Thoracic aorta (tissue), 2 donors: Measurements from ENCODE around the gene OR6M1. TPM values are rescaled to one million over a fixed set of nuclear protein-coding genes. Genes with fewer than 3 reads are reported as not detected.

Source experiments
- ATAC-seq: fragments of 150-250 bp; one replicate; pipeline ENCODE4 v1.8.0; 2017; ENCODE audit warnings: low read depth; ENCODE audit not compliant: insufficient number of reproducible peaks, low FRiP score
- DNase-seq: peaks from one replicate; pipeline ENCODE4 v3.0.0-alpha.2; 2020; ENCODE audit warnings: low spot score
- H3K27ac ChIP-seq, 2 donors: fragments of 200-600 bp; sonication (generic); 1 replicate in 1 of 2; 2 replicates in 1 of 2; pipeline ENCODE4 v1.5.1; 2016; ENCODE audit warnings: mild to moderate bottlenecking in 2 of 2, moderate library complexity in 2 of 2
- H3K27me3 ChIP-seq: fragments of 200-600 bp; sonication (generic); replicated peaks from 2 replicates; pipeline ENCODE4 v1.6.0; 2016; ENCODE audit warnings: mild to moderate bottlenecking; ENCODE audit not compliant: insufficient read depth
- H3K36me3 ChIP-seq: fragments of 200-600 bp; sonication (generic); one replicate; pipeline ENCODE4 v1.5.1; 2016
- H3K4me1 ChIP-seq, 2 donors: fragments of 200-600 bp; sonication (generic); 1 replicate in 1 of 2; 2 replicates in 1 of 2; pipeline versions ENCODE4 v1.5.1 to v1.6.0; 2016; ENCODE audit warnings: low read depth in 2 of 2, mild to moderate bottlenecking in 1 of 2; ENCODE audit not compliant: control insufficient read depth in 1 of 2
- H3K4me3 ChIP-seq: fragments of 200-600 bp; sonication (generic); 2 replicates; pipeline ENCODE4 v1.5.1; 2016; ENCODE audit warnings: mild to moderate bottlenecking
- H3K9me3 ChIP-seq: fragments of 200-600 bp; sonication (generic); 2 replicates; pipeline ENCODE4 v1.5.1; 2016
- total RNA-seq, 2 donors: library from RNA; depleted of rRNA; stranded (reverse); fragments of >200 nt; gene quantifications; one replicate each; pipeline versions ENCODE4 v1.1.0 to v1.2.3, GENCODE V29; 2016
- TF ChIP-seq, protein P1 (sequence below): fragments of 200-600 bp; sonication (generic); IDR thresholded peaks from one replicate; pipeline ENCODE4 v1.5.1; 2019; ENCODE audit warnings: antibody characterized with exemption

Gene OR6M1
- total RNA-seq, 2 donors from 2014 or later, result not detected

DNA sequence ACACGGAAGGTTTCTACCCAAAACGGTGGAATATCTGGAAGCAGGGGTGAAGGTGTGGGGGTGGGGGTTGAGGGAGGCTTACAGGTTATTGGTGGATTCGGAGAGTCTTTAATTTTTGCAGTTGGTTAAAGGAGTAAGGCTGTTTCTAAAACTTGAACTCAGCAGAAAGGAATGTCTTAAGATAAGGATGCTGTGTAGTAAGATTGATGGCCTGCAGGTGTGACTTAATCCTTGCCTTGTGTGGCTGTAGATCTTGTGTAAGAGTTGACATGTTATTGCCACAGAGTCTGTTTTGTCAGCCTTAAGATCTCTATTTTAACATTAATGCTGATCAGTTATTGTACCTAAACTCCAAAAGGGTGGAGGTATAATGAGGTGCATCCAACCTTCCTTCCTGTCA lies 16.4 kb upstream of the OR6M1 start:
- no peak overlapping the region for H3K27ac ChIP-seq
- no peaks in the 10 kb centered on the region for H3K27me3 ChIP-seq
- no peak for DNase-seq
- TF ChIP-seq, protein P1, sequence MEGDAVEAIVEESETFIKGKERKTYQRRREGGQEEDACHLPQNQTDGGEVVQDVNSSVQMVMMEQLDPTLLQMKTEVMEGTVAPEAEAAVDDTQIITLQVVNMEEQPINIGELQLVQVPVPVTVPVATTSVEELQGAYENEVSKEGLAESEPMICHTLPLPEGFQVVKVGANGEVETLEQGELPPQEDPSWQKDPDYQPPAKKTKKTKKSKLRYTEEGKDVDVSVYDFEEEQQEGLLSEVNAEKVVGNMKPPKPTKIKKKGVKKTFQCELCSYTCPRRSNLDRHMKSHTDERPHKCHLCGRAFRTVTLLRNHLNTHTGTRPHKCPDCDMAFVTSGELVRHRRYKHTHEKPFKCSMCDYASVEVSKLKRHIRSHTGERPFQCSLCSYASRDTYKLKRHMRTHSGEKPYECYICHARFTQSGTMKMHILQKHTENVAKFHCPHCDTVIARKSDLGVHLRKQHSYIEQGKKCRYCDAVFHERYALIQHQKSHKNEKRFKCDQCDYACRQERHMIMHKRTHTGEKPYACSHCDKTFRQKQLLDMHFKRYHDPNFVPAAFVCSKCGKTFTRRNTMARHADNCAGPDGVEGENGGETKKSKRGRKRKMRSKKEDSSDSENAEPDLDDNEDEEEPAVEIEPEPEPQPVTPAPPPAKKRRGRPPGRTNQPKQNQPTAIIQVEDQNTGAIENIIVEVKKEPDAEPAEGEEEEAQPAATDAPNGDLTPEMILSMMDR, result no peak
- H3K9me3 ChIP-seq, result no peaks in the 10 kb centered on the region
- no peaks in the 10 kb centered on the region for H3K36me3 ChIP-seq
- no peak overlapping the region for H3K4me3 ChIP-seq
- no peak for ATAC-seq
- no peaks in the 10 kb centered on the region for H3K4me1 ChIP-seq

DNA sequence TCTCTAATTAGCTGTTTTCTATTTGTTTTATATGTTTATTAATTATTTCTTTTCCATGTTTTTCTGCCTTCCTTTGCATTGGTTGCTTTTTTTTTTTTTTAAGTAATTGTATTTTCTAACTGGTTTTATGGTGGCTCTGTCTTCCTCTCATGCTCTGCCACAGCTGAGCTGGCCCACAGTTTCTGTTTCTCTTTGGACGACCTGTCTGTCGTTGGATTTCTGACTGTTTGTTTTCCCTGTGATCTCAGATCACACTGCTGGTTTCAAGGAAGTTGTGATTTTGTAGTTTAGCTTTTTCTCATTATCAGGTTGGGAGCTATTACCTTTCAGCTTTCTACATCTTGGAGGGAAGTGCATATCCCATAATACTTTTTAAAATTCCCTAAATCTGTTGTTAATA lies 15.9 kb upstream of the OR6M1 start:
- TF ChIP-seq, protein P1, result no peak
- H3K36me3 ChIP-seq, result no peaks in the 10 kb centered on the region
- DNase-seq (no peak), ATAC-seq (no peak)
- no peaks in the 10 kb centered on the region for H3K4me1 ChIP-seq
- H3K4me3 ChIP-seq, result no peak overlapping the region
- no peaks in the 10 kb centered on the region for H3K9me3 ChIP-seq
- no peak overlapping the region for H3K27ac ChIP-seq
- H3K27me3 ChIP-seq, result no peaks in the 10 kb centered on the region

DNA sequence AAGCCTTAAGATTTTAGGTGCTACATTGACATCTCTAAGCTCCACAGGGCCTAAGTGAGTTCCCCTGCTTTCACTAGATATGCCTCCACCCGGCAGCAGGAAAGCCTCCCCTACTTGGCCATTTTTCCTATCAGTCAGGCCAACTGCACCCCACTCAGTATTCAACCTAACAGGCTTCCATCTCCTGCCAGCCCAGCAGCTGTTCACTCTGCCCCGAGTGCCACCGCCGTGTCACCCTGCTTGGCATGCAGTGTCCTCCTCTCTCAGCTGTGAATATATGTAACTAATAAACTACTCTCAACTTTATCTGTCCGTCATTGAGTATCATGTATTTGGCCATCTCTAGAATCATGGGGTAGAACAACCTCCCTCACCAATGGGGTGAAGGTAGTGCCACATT lies 9.0 kb upstream of the OR6M1 start:
- no peak for DNase-seq
- Histone ChIP-seq H3K27ac (no peak overlapping the region), H3K36me3 (no peaks in the 10 kb centered on the region), H3K4me3 (no peak overlapping the region), H3K9me3 (no peaks in the 10 kb centered on the region), H3K27me3 (no peaks in the 10 kb centered on the region), H3K4me1 (no peaks in the 10 kb centered on the region)
- TF ChIP-seq, protein P1, result no peak
- ATAC-seq, result no peak

DNA sequence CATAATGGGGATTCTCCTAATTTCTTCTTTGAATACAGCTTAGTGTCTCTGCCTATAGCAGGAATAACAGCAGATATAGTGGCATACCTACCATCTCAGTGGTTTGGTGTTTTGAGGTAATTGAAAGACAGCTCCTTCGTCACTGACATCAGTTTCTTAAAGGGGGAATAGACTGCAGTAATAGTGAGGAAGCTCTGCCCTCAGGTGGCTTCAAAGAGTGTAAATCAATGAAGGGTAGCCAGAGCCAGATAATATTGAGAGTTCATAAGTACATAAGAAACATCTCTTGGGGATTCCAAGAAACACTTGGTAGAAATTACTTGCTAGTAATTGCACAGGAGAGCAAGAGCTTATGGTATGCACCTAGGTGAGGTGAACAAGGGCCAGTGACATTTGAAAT lies 4.4 kb downstream of the OR6M1 start:
- ATAC-seq, result no peak
- H3K27ac ChIP-seq, result no peak overlapping the region
- TF ChIP-seq, protein P1, result no peak

DNA sequence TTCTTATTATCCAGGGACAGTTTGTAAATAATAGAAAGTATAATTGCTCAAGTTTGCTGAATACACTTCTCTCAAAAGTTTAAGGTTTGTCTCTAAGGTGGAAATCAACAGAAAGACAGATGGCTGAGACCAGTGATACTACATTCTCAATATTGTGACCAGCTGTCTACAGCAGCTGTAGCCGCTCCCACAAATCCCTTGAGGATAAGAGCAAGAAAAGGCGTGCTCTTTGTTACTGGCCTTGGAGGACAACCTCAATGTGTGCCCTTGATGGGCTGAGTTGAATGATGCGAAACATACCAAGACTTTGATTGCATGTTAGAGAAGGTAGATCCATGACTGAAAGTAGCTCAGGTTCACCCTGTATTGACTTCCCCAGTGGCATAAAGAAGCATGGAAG lies 6.1 kb downstream of the OR6M1 start:
- ATAC-seq (no peak), DNase-seq (no peak)
- H3K9me3 ChIP-seq, result no peaks in the 10 kb centered on the region
- no peaks in the 10 kb centered on the region for H3K36me3 ChIP-seq
- H3K4me3 ChIP-seq, result no peak overlapping the region
- no peak overlapping the region for H3K27ac ChIP-seq
- TF ChIP-seq, protein P1, result no peak
- no peaks in the 10 kb centered on the region for H3K27me3 ChIP-seq
- no peaks in the 10 kb centered on the region for H3K4me1 ChIP-seq

More for the DNA sequence above, 4.4 kb downstream of the OR6M1 start:
- Histone ChIP-seq H3K27me3 (no peaks in the 10 kb centered on the region), H3K36me3 (no peaks in the 10 kb centered on the region), H3K4me3 (no peak overlapping the region), H3K9me3 (no peaks in the 10 kb centered on the region), H3K4me1 (no peaks in the 10 kb centered on the region)
- DNase-seq, result no peak
